ENCODE measurements around the gene PDE9A.

DNA sequence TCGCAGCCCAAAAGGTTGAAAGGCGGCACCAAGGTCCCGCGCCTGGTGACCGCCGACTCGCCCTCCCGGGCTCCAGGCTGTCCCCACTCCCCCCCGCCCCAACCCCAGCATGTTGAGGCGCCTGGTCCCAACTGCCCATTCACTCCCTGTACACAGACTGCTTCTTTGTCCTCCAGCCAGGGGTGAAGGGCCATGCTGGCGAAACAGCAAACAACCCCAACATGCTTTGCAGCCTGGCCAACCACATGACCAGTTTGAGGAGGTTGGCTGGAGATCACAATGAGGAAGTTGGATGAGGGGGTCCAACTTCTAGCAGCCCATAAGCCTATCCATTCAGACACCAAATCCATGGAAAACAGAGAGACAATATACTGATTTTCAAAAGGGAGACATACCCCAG, 13.5 kb downstream of the PDE9A start:
- TF ChIP-seq, protein P1, sequence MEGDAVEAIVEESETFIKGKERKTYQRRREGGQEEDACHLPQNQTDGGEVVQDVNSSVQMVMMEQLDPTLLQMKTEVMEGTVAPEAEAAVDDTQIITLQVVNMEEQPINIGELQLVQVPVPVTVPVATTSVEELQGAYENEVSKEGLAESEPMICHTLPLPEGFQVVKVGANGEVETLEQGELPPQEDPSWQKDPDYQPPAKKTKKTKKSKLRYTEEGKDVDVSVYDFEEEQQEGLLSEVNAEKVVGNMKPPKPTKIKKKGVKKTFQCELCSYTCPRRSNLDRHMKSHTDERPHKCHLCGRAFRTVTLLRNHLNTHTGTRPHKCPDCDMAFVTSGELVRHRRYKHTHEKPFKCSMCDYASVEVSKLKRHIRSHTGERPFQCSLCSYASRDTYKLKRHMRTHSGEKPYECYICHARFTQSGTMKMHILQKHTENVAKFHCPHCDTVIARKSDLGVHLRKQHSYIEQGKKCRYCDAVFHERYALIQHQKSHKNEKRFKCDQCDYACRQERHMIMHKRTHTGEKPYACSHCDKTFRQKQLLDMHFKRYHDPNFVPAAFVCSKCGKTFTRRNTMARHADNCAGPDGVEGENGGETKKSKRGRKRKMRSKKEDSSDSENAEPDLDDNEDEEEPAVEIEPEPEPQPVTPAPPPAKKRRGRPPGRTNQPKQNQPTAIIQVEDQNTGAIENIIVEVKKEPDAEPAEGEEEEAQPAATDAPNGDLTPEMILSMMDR (IDR thresholded peaks at IDR 0.05), result no peak
- no peak for TF ChIP-seq EZH2 (IDR thresholded peaks at IDR 0.05; ENCODE audit: borderline replicate concordance, insufficient read depth, low read depth, low read length, poor library complexity, severe bottlenecking)
